UCSD-AML1 (cell line): ENCODE data around the gene OR2AT4.
A peak's percentile ranks its signal among the peaks of the same experiment; 100 is the strongest.

Source experiments
- DNase-seq: peaks from one replicate; lab custom pipeline; 2025; ENCODE audit not compliant: unreplicated experiment; lab: John Stamatoyannopoulos, UW

OR2AT4 gene

DNA sequence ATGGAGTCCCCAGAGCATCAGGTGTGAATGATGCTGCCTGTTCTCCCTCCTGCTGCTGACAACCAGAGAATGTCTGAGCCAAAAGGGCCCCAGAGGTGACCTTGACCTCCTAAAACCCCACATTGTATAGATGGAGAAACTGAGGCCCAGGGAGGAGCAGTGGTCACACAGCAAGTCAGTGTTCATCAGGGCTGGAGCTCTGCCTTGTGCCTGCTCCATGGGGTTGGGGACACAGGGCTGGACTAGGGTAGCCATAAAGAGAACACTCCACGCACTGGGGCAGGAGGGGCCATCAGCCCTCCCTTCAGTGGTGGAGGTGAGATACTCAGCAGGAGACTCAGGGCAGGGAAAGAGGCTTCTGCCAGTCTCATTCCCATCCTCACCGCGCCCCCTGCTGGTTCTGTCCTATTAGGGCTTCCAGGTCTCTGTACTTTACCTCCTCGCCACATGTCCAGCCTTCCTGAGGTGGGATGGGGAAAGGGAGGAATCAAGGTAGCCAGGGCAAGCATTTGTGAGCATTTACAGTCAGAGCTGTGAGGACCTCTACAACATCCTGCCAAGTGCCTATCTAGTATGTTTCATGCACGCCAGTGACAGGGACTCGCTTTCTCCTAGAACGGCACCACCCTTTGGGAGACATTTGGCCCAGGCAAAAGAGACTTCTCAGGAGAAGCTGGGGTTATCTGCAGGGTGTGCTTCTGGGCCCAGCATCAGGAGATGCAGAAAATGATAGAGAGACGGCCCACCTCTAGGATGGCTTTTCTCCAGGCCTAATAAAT lies 64.7 kb downstream of the OR2AT4 start:
- DNase-seq, result peak; percentile 69
